ENCODE results near the gene TOMM40.
"Not testable (repeated sequence)": the region's sequence is repeated elsewhere in the genome, so short reads cannot be mapped to it uniquely, and the experiment has no call there.

Gene TOMM40

GRCh38 chr19:44875666-44876451, 15.2 kb upstream of the TOMM40 start:
- peaks cover 85% of the 10 kb centered on the region for H3K36me3 ChIP-seq (replicated peaks)
- in situ Hi-C loops (cut with HindIII; ENCODE audit: low pct_ligation_motif_present, low sequenced_read_pairs) = no loop called here
- no peaks in the 10 kb centered on the region for H3K27me3 ChIP-seq (replicated peaks)
- no peak for TF ChIP-seq CTCF (IDR thresholded peaks at IDR 0.05; ENCODE audit: low read depth, low read length, missing control alignments)
- H3K4me3 ChIP-seq (ENCODE audit: low read depth, low read length) = no peak overlapping the region
- peak; percentile 43 for DNase-seq
- H3K27ac ChIP-seq = peak overlapping the region; percentile 5

GRCh38 chr19:44876930-44877535, 14.0 kb upstream of the TOMM40 start:
- no peak overlapping the region for H3K4me3 ChIP-seq (ENCODE audit: low read depth, low read length)
- TF ChIP-seq CTCF (IDR thresholded peaks at IDR 0.05; ENCODE audit: low read depth, low read length, missing control alignments) = no peak
- in situ Hi-C loops (cut with HindIII; ENCODE audit: low pct_ligation_motif_present, low sequenced_read_pairs) = no loop called here
- H3K27ac ChIP-seq = no peak overlapping the region
- DNase-seq = no peak
- H3K27me3 ChIP-seq (replicated peaks) = no peaks in the 10 kb centered on the region
- peaks cover 73% of the 10 kb centered on the region for H3K36me3 ChIP-seq (replicated peaks)

GRCh38 chr19:44878120-44878865, 12.8 kb upstream of the TOMM40 start:
- no peak overlapping the region for H3K4me3 ChIP-seq (ENCODE audit: low read depth, low read length)
- TF ChIP-seq CTCF (IDR thresholded peaks at IDR 0.05; ENCODE audit: low read depth, low read length, missing control alignments) = no peak
- in situ Hi-C loops (cut with HindIII; ENCODE audit: low pct_ligation_motif_present, low sequenced_read_pairs) = no loop called here
- no peak overlapping the region for H3K27ac ChIP-seq
- no peak for DNase-seq
- H3K27me3 ChIP-seq (replicated peaks) = no peaks in the 10 kb centered on the region
- peaks cover 69% of the 10 kb centered on the region for H3K36me3 ChIP-seq (replicated peaks)

GRCh38 chr19:44879309-44880065, 11.6 kb upstream of the TOMM40 start:
- Histone ChIP-seq H3K4me3 (ENCODE audit: low read depth, low read length) (no peak overlapping the region), H3K36me3 (replicated peaks) (peaks cover 62% of the 10 kb centered on the region), H3K27me3 (replicated peaks) (no peaks in the 10 kb centered on the region), H3K27ac (no peak overlapping the region)
- no peak for TF ChIP-seq CTCF (IDR thresholded peaks at IDR 0.05; ENCODE audit: low read depth, low read length, missing control alignments)
- in situ Hi-C loops (cut with HindIII; ENCODE audit: low pct_ligation_motif_present, low sequenced_read_pairs) = no loop called here
- no peak for DNase-seq

GRCh38 chr19:44882063-44882462, 9.0 kb upstream of the TOMM40 start:
- in situ Hi-C loops (cut with HindIII; ENCODE audit: low pct_ligation_motif_present, low sequenced_read_pairs) = no loop called here
- Histone ChIP-seq H3K4me3 (ENCODE audit: low read depth, low read length) (no peak overlapping the region), H3K27me3 (replicated peaks) (no peaks in the 10 kb centered on the region), H3K36me3 (replicated peaks) (peaks cover 56% of the 10 kb centered on the region), H3K27ac (no peak overlapping the region)
- DNase-seq = no peak
- TF ChIP-seq CTCF (IDR thresholded peaks at IDR 0.05; ENCODE audit: low read depth, low read length, missing control alignments) = no peak

GRCh38 chr19:44882619-44883397, 8.2 kb upstream of the TOMM40 start:
- H3K36me3 ChIP-seq (replicated peaks) = peaks cover 54% of the 10 kb centered on the region
- in situ Hi-C loops (cut with HindIII; ENCODE audit: low pct_ligation_motif_present, low sequenced_read_pairs) = not testable (repeated sequence)

More at GRCh38 chr19:44882619-44883397, 8.2 kb upstream of the TOMM40 start:
- H3K27ac ChIP-seq; H3K27me3 ChIP-seq (replicated peaks); H3K4me3 ChIP-seq (ENCODE audit: low read depth, low read length); DNase-seq: not testable (repeated sequence)

Measured in brain microvascular endothelial cell (primary cell).